Panc1 (cell line): ENCODE data around the gene NMS. TPM values are rescaled to one million over a fixed set of nuclear protein-coding genes. Genes with fewer than 3 reads are reported as not detected.

Experiments used
- ATAC-seq: fragments of 200-7000 bp; cut with Tn5 transposase; 2 replicates; pipeline ENCODE4 v1.9.1; 2020; ENCODE audit warnings: mild to moderate bottlenecking, moderate library complexity
- BruUV-seq: library from RNA; stranded (reverse); fragments of 400-500 nt; replicated peaks from 2 replicates; lab custom pipeline; 2021; lab: Mats Ljungman, UMichigan
- CTCF ChIA-PET: fragments of 300-600 bp; sonication (Branson Sonifier 250); formaldehyde crosslinking; loops from one replicate; lab custom pipeline; 2022; ENCODE audit warnings: antibody characterized with exemption; lab: Charles Lee
- POLR2A ChIA-PET: fragments of 300-600 bp; sonication (Branson Sonifier 250); formaldehyde crosslinking; loops from one replicate; lab custom pipeline; 2022; ENCODE audit warnings: antibody characterized with exemption; lab: Charles Lee
- DNase-seq: peaks from one replicate; pipeline ENCODE4 v3.0.0-alpha.2; 2010; ENCODE audit warnings: low read depth, low spot score
- H3K27ac ChIP-seq: 2 replicates; pipeline ENCODE4 v1.5.1; 2011; ENCODE audit warnings: mild to moderate bottlenecking, low read length, inconsistent platforms
- H3K27me3 ChIP-seq: fragments of 200-500 bp; sonication (Bioruptor generic); 2 replicates; pipeline ENCODE4 v1.6.0; 2014; ENCODE audit warnings: low read length, inconsistent platforms; ENCODE audit not compliant: control insufficient read depth, insufficient read depth
- H3K36me3 ChIP-seq: fragments of 200-500 bp; sonication (Bioruptor generic); 2 replicates; pipeline ENCODE4 v1.5.1; 2014; ENCODE audit warnings: inconsistent platforms, mild to moderate bottlenecking, low read length, moderate library complexity; ENCODE audit not compliant: control insufficient read depth, insufficient read depth
- H3K4me1 ChIP-seq: 2 replicates; pipeline ENCODE4 v1.5.1; 2011; ENCODE audit warnings: inconsistent platforms, mild to moderate bottlenecking, low read length, moderate library complexity; ENCODE audit not compliant: control insufficient read depth, insufficient read depth
- H3K4me3 ChIP-seq, 2 experiments: 2 replicates each; pipeline ENCODE4 v1.5.1; 2011 to 2012; ENCODE audit warnings: low read depth in 2 of 2, low read length in 2 of 2, mild to moderate bottlenecking in 2 of 2, inconsistent platforms in 1 of 2, moderate library complexity in 1 of 2
- H3K9me3 ChIP-seq: fragments of 200-500 bp; sonication (Bioruptor generic); 2 replicates; pipeline ENCODE4 v1.5.1; 2014; ENCODE audit warnings: low read depth, mild to moderate bottlenecking, inconsistent platforms, low read length, moderate library complexity; ENCODE audit not compliant: control insufficient read depth, insufficient read depth
- REST ChIP-seq, 2 experiments: IDR thresholded peaks; 2 replicates each; pipeline ENCODE4 v1.6.1; 2011 to 2012; ENCODE audit warnings: low read depth in 2 of 2, control low read depth in 1 of 2, low read length in 1 of 2, mild to moderate bottlenecking in 1 of 2, moderate library complexity in 1 of 2; ENCODE audit not compliant: insufficient read depth in 1 of 2
- SIN3A ChIP-seq: IDR thresholded peaks from 2 replicates; pipeline ENCODE4 v1.6.1; 2012; ENCODE audit warnings: low read depth, mild to moderate bottlenecking, low read length, moderate library complexity, borderline replicate concordance; ENCODE audit not compliant: insufficient read depth
- TCF7L2 ChIP-seq: IDR thresholded peaks from 2 replicates; pipeline ENCODE4 v1.6.1; 2011; ENCODE audit warnings: mild to moderate bottlenecking, low read depth, low read length, inconsistent platforms
- in situ Hi-C: cut with HindIII; loops from 2 replicates; pipeline ENCODE4 v1.10.0; 2016; ENCODE audit warnings: low sequenced_read_pairs, low pct_unique_long_range_greater_than_20kb
- intact Hi-C: fragments of 100-400 bp; cut with micrococcal nuclease; formaldehyde crosslinking; loops from one replicate; pipeline ENCODE4 v1.10.0; 2022; ENCODE audit not compliant: unreplicated experiment
- total RNA-seq: library from RNA; stranded (reverse); gene quantifications from one replicate; pipeline ENCODE4 v1.2.1, GENCODE V29; 2021; ENCODE audit not compliant: unreplicated experiment
- TF ChIP-seq, protein P1 (sequence below): fragments of 450-650 bp; IDR thresholded peaks from 2 replicates; pipeline ENCODE4 v1.5.1; 2017; ENCODE audit warnings: mild to moderate bottlenecking

NMS gene
- total RNA-seq, 1 experiment from 2014 or later: not detected

DNA sequence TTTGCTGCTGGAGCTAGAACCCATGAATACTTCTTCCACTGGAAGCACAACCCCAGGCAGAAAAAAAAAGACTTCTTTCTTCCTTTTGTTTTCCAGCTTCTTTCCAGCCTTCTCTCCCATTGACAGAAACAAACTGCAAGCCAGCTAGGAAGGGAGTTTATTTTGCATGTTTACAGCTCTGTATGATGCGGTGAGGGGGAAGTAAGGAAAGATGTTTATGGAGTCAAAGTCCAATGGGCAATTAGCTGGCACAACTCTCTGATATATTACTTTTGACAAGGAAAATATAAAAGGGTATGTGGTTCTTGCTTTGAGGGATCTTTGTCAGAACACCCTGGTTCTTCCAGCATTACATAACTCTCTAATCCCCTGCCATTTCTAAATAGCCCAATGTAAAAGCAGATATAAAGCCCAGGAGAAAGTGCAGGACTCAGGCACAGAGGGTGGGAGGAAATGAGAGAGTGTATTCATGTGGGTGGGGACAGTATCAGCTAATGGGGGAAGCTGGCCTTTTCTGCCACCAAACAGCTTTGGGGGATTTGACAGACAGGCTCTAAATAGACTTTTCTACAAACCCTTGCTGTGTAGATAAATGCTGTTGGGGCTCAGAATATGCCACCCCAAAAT lies 9.3 kb upstream of the NMS start:
- ATAC-seq (no peak), DNase-seq (no peak)
- TF ChIP-seq SIN3A: no peak
- no peak for TF ChIP-seq REST (IDR thresholded peaks at IDR 0.05; ENCODE audit: insufficient read depth in 1 of 2, low read depth in 2 of 2, low read length in 1 of 2)
- TF ChIP-seq, protein P1, sequence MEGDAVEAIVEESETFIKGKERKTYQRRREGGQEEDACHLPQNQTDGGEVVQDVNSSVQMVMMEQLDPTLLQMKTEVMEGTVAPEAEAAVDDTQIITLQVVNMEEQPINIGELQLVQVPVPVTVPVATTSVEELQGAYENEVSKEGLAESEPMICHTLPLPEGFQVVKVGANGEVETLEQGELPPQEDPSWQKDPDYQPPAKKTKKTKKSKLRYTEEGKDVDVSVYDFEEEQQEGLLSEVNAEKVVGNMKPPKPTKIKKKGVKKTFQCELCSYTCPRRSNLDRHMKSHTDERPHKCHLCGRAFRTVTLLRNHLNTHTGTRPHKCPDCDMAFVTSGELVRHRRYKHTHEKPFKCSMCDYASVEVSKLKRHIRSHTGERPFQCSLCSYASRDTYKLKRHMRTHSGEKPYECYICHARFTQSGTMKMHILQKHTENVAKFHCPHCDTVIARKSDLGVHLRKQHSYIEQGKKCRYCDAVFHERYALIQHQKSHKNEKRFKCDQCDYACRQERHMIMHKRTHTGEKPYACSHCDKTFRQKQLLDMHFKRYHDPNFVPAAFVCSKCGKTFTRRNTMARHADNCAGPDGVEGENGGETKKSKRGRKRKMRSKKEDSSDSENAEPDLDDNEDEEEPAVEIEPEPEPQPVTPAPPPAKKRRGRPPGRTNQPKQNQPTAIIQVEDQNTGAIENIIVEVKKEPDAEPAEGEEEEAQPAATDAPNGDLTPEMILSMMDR: no peak
- intact Hi-C loops (no loop called here), in situ Hi-C loops (no loop called here)
- no TSS peak for BruUV-seq
- Histone ChIP-seq H3K27me3 (no peaks in the 10 kb centered on the region; the same call in 1 of the 2 replicates), H3K4me1 (no peaks in the 10 kb centered on the region), H3K9me3 (peaks cover 14% of the 10 kb centered on the region; the same call in 1 of the 2 replicates), H3K4me3 (no peak overlapping the region), H3K27ac (no peak overlapping the region), H3K36me3 (no peaks in the 10 kb centered on the region)
- CTCF ChIA-PET: no interaction called here
- POLR2A ChIA-PET: no interaction called here

DNA sequence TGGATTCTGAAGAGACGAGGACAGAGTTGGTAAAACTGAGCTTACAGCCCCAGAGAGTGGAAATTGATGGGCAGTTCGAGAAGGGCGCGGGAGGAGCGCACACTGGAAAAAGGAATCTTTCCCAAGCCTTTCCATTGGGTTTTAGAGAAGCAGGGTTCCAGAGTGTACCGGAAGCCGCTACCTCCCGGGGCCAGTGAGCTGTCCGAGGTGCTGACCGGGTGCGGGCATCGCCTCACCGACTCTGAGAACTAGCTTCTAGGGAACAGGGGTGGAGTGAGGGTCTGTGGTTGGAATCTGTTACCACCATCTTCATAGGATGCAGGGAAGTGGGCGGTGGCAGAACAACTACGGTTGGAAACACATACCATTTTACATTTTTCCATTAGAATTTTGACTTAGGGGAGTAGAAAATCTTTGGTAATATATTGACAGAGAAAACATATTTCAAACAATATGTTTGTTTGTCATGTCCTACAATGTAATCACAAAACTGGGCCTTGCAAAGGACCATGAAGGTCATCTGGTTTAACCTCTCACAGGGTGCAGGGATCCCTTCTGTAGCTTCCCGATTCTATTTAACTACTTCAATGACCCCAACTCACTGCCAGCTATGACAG lies 724 bp downstream of the NMS start:
- CTCF ChIA-PET: interaction anchor here (0.6 kb wide), 1 partner anchor 92 kb away, joined by 3 read pairs; no protein-coding TSS in a partner anchor

More for the DNA sequence above, 724 bp downstream of the NMS start:
- no peak for ATAC-seq
- BruUV-seq: no TSS peak
- POLR2A ChIA-PET: no interaction called here
- intact Hi-C loops: no loop called here
- DNase-seq: no peak
- Histone ChIP-seq H3K4me3 (no peak overlapping the region), H3K36me3 (no peaks in the 10 kb centered on the region), H3K27me3 (peaks cover 38% of the 10 kb centered on the region), H3K4me1 (no peaks in the 10 kb centered on the region), H3K9me3 (no peaks in the 10 kb centered on the region), H3K27ac (no peak overlapping the region)
- in situ Hi-C loops: no loop called here
- TF ChIP-seq REST (IDR thresholded peaks at IDR 0.05; ENCODE audit: insufficient read depth in 1 of 2, low read depth in 2 of 2, low read length in 1 of 2) (peak; percentile 86 to 87), TCF7L2 (no peak)
